NCI-H748 (cell line): ENCODE measurements around the gene KIF5A.

Experiments used
- DNase-seq: peaks from one replicate; lab custom pipeline; 2025; ENCODE audit not compliant: unreplicated experiment; lab: John Stamatoyannopoulos, UW

The KIF5A gene

GRCh38 chr12:57519796-57520052 is 30.1 kb upstream of the KIF5A start:
- DNase-seq: peak; percentile 54

DNA sequence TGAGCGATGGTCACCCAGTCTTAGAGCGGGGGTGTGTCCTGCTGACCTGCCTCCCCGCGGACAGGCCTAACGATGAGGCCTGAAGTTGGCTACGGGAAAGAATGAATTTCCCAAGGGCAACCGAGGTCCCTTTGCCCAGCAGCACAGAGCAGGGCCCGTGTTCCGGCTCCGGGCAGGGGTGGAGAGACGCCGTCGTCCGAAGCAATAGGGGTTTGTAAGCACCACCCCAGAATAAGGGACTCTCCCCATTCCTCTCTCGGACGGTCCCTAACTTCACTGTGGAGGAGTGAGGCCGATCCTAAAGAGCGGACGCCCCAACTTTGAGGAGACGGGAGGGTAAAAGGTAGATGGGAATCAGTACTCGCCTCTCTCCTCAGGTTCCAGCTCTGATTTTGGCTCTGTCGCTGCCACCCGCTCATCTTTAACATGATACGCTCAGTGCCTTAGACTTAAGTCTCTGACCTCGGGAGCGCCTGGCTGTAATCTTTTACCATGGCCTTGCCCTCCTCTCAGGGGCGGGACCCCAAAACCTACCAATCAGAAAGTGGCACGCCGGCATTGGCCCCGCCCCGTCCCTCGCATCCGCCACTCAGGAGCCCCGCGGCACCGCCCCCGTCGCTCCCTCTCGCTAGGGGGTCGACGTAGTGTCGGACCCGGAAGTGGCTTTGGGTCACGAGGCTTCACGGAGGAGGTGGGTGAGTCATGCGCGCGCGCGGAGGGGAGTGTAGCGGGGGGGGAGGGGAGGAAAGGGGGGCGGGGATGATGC is 29.6 kb upstream of the KIF5A start, which contains the start of gene DDIT3:
TSS of gene DDIT3 (minus strand) at position 462 of the 766 bp plus-strand sequence. CDS start 3,108 bp downstream, outside the sequence.
- DNase-seq: peak; percentile 98

DNA sequence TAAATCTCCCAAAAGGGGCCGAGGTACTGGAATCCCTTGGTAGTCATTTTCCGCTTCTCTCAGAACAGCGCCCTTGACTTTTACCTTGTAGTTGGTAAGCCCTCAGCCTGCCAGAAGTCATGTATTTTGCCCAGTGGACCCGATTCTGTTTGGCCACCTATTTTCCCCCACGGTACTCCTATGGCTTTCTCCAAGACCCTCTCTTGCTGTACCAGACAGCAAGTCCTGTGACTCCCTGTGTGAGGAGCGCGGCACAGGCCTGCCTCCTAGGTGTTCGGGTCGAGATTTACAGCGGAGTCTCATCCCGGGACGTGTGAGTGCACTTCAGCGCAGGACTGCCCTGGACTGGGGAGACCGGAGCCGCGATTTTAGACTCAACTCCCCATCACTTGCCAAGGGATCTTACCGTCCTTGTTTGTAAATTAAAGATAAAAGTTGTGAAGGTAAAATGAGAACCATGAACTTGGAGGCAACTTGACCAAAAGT is 28.3 kb upstream of the KIF5A start:
- DNase-seq: peak; percentile 36

DNA sequence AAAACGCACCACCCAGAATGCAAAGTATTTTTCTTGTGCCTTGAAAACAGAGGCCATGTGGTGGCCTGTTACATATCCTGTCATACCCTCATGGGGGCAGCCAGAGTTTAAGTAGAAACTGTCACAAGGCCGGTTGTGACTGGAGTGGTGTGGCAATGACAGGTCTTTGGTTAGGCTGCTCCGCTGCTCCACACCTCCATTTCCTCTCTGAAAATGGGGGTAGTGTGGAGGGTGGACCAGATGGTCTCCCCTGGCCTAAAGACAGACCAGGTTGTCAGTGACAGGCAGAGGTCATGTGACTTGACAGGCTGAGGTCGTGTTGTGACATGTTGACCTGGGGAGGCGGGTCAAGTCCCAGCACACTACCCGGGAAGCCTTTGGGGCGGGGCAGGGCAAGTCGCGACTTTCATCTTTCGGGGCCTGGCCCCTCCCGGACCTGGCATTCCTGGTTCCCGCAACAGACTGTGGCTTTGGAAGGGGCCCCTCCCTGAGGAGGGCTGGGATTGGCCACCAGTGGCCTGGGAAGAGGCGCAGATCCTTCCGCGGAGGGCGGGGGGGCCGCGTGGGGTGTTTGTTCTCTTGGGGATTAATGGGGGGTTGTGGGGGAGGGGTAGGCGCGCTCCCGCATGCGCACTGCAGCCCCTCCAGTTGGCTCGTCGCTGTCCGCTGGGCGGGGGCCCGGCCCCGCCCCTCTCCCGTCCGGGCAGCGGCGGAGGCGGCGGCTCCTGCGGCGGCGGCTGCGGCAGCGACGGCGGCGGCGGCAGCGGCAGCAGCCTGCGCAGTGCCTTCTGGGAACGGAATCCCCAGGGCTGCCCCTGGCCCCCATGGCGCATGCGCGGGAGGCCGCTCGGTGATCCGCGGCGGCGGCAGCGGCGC is 27.6 kb upstream of the KIF5A start, which contains the start of gene MBD6:
TSS of gene MBD6 (plus strand) at position 814 of the 876 bp plus-strand sequence. CDS start 1,480 bp downstream, outside the sequence.
- DNase-seq: peak; percentile 94

DNA sequence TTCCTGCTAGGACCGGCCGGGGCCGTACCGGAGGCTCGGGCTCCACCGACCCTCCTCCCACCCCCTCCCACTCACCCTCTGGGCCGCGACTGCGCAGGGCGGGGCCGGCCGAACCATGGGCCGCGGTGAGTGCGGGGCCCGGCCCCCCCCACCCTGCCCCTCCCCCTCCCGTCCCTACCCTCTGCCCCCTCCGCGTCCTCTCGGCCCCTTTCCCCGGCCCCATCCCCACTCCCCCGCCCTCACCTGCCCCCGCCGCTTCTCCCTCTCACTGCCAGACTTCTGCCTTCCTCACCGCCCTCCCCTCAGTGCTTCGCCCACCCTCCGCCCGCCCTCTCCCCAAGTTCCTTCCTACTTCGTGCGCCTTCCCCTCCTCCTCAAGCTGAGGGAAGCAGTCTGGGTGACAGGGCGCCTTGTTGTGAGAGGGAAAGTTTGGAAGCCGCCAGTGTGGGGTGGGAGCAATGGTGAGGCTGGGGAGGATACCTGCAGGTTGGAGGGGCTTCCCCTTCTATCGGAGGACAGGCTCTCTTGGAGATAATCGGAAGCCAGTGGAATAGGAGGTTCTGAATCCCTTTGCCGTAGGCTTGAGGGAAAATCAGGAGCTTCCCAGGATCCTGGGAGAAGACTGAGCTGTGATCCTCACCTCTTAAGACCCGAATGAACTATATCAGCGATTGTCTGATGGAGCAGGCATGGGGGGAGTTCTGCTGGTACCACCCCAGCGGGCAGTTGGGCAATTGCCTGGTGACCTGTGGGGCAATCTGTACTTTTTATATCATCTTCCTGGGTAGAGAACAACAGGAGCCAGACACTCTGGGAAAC is 26.7 kb upstream of the KIF5A start:
- peak; percentile 62 for DNase-seq

DNA sequence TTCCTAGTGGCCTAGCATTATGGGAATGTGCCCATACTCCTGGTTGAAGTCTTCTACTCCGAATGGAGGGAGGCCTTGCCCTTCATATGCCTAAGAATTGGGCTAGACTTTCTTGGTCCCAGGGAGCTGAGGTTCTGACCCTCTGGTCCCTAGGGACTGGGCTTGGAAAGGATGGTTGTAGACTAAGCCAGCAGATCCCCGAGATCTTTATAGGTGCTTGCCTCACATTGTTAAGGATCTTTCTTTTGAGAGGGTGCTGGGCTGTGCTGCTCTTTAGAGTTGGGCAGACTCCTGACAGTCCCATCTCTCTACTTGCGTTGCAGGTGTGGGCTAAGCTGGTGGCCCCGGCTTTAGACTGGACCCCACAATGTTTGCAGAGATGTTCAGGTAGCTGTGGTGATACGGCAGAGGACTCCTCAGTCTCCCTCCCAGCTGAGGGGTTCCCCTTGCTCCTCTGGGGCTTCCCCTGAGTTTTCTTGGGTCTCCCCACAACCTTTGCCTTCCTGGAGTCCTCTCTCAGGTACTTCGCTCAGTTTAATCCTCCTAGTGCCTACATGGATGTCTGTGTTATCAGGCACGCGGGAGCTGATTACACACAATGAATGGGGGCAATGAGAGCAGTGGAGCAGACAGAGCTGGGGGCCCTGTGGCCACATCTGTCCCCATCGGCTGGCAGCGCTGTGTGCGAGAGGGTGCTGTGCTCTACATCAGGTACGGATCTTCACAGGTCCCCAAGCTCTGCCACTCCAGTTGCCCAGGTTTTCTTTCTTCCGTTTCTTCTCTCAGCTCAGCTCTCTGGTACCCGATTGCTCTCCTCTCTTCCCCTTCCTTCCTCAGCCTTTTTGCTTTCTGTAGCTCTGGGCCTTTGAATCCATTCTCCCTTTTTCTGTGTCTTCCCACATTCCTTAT is 25.9 kb upstream of the KIF5A start:
- DNase-seq: no peak

DNA sequence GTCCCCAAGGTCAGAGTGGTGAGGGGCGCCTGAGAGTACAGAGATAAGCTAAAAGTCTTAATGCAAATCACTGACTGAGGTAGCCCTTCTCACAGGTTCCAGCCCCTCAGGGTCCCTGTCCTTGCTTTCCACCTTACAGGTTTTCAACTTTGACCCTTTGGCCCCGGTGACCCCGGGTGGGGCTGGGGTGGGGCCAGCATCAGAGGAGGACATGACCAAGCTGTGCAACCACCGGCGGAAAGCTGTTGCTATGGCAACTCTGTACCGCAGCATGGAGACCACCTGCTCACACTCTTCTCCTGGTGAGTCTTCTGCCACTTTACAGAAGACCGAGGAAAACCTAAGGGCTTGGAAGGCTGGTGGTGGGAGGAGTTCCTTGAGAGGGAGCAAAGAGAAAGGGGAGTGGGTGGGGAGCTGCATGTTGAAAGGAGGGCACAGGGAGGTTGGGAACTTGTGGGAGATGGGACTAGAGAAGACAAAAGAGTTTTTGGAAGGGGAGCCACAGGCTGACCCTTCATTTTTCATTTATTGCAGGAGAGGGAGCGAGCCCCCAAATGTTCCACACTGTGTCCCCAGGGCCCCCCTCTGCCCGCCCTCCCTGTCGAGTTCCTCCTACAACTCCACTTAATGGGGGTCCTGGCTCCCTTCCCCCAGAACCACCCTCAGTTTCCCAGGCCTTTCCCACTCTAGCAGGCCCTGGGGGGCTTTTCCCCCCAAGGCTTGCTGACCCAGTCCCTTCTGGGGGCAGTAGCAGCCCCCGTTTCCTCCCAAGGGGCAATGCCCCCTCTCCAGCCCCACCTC is 24.8 kb upstream of the KIF5A start:
- DNase-seq: peak; percentile 21

- no peak for DNase-seq
Measured at GRCh38 chr12:57525615-57526383, 24.0 kb upstream of the KIF5A start.

- no peak for DNase-seq
Measured at GRCh38 chr12:57526477-57527126, 23.2 kb upstream of the KIF5A start.

DNA sequence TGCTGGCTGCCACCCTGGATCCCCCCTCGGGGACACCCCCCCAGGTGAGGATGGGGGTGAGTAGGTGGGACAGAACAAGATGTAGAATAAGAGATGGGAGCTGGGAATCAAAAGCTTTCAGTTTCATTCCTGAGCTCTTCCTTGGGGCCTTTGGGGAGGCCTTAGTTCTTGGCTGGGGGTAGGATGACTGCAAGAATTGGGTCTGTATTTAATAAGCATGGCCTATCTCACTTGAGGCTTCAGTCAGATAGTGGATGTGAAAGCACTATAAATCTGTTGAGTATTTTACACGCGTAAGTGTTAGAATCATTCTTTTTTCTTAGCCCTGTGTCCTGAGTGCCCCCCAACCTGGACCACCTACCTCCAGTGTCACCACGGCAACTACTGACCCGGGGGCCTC is 22.7 kb upstream of the KIF5A start:
- DNase-seq: no peak

GRCh38 chr12:57528176-57528575 is 21.7 kb upstream of the KIF5A start:
- no peak for DNase-seq

GRCh38 chr12:57528831-57529555 is 20.9 kb upstream of the KIF5A start:
- no peak for DNase-seq

- DNase-seq: no peak
Measured at GRCh38 chr12:57529831-57530230, 20.0 kb upstream of the KIF5A start.

GRCh38 chr12:57530396-57531142 is 19.3 kb upstream of the KIF5A start:
- no peak for DNase-seq

- DNase-seq: no peak
Measured at GRCh38 chr12:57531836-57532235, 18.0 kb upstream of the KIF5A start.

- DNase-seq: no peak
Measured at GRCh38 chr12:57533108-57533507, 16.7 kb upstream of the KIF5A start.

GRCh38 chr12:57534250-57534649 is 15.6 kb upstream of the KIF5A start:
- no peak for DNase-seq
